Skeletal muscle cell (primary cell): Measurements from ENCODE around the gene XIST.
"Not testable (repeated sequence)": the region's sequence is repeated elsewhere in the genome, so short reads cannot be mapped to it uniquely, and the experiment has no call there.

Experiments
- DNase-seq: peaks from one replicate; pipeline ENCODE4 v3.0.0-alpha.2; 2010; ENCODE audit warnings: low read depth
- H3K4me3 ChIP-seq: 2 replicates; pipeline ENCODE4 v1.5.1; 2011; ENCODE audit warnings: low read depth, mild to moderate bottlenecking, control low read depth, low read length, moderate library complexity

Gene XIST

GRCh38 chrX:73852467-73852866, at the start of gene XIST:
Gene XIST (minus strand): TSS chrX:73852714.
- no peak within 1 kb of the TSS for H3K4me3 ChIP-seq
- DNase-seq = no peak

GRCh38 chrX:73898315-73898714, 45.8 kb upstream of the XIST start:
- not testable (repeated sequence) for DNase-seq

GRCh38 chrX:73892515-73893090, 40.1 kb upstream of the XIST start:
- not testable (repeated sequence) for DNase-seq, H3K4me3 ChIP-seq

More at GRCh38 chrX:73898315-73898714, 45.8 kb upstream of the XIST start:
- H3K4me3 ChIP-seq = not testable (repeated sequence)

GRCh38 chrX:73882260-73882659, 29.7 kb upstream of the XIST start:
- not testable (repeated sequence) for H3K4me3 ChIP-seq, DNase-seq

GRCh38 chrX:73877687-73878086, 25.2 kb upstream of the XIST start:
- no peak for DNase-seq

GRCh38 chrX:73876911-73877310, 24.4 kb upstream of the XIST start:
- H3K4me3 ChIP-seq = no peak overlapping the region
- DNase-seq = no peak

More at GRCh38 chrX:73877687-73878086, 25.2 kb upstream of the XIST start:
- H3K4me3 ChIP-seq = no peak overlapping the region

GRCh38 chrX:73868916-73869315, 16.4 kb upstream of the XIST start:
- H3K4me3 ChIP-seq = no peak overlapping the region
- DNase-seq = no peak

- no peak for DNase-seq
- H3K4me3 ChIP-seq = no peak overlapping the region
These were observed 14.6 kb upstream of the XIST start for GRCh38 chrX:73867144-73867543.

- H3K4me3 ChIP-seq = no peak overlapping the region
These were observed 11.3 kb upstream of the XIST start for GRCh38 chrX:73863852-73864251.

GRCh38 chrX:73863268-73863667, 10.8 kb upstream of the XIST start:
- no peak for DNase-seq
- no peak overlapping the region for H3K4me3 ChIP-seq

More at GRCh38 chrX:73863852-73864251, 11.3 kb upstream of the XIST start:
- DNase-seq = no peak

- DNase-seq = no peak
- H3K4me3 ChIP-seq = no peak overlapping the region
These were observed 7.1 kb upstream of the XIST start for GRCh38 chrX:73859622-73860021.

GRCh38 chrX:73855546-73855945, 3.0 kb upstream of the XIST start:
- peak; percentile 7 for DNase-seq
- no peak overlapping the region for H3K4me3 ChIP-seq

- DNase-seq = no peak
- H3K4me3 ChIP-seq = no peak overlapping the region
These were observed 492 bp downstream of the XIST start for GRCh38 chrX:73852022-73852421.

GRCh38 chrX:73851014-73852009, 1.2 kb downstream of the XIST start:
- DNase-seq = no peak

GRCh38 chrX:73850124-73851013, 2.1 kb downstream of the XIST start:
- DNase-seq = no peak
- H3K4me3 ChIP-seq = no peak overlapping the region

More at GRCh38 chrX:73851014-73852009, 1.2 kb downstream of the XIST start:
- H3K4me3 ChIP-seq = no peak overlapping the region

GRCh38 chrX:73849073-73849472, 3.4 kb downstream of the XIST start:
- H3K4me3 ChIP-seq = no peak overlapping the region

GRCh38 chrX:73847991-73848390, 4.5 kb downstream of the XIST start:
- DNase-seq = no peak
- H3K4me3 ChIP-seq = no peak overlapping the region

More at GRCh38 chrX:73849073-73849472, 3.4 kb downstream of the XIST start:
- no peak for DNase-seq

GRCh38 chrX:73847100-73847499, 5.4 kb downstream of the XIST start:
- DNase-seq = no peak
- H3K4me3 ChIP-seq = no peak overlapping the region

GRCh38 chrX:73842541-73843234, 9.8 kb downstream of the XIST start:
- no peak for DNase-seq
- H3K4me3 ChIP-seq = no peak overlapping the region
